HepG2 (cell line): ENCODE results near the gene CAPG. TPM values are rescaled to one million over a fixed set of nuclear protein-coding genes. Genes with fewer than 3 reads are reported as not detected.
A peak's percentile ranks its signal among the peaks of the same experiment; 100 is the strongest.

Source experiments
- ARHGAP35 ChIP-seq: sonication (generic); formaldehyde crosslinking; IDR thresholded peaks from 2 replicates; pipeline ENCODE4 v1.9.0; 2022; ENCODE audit warnings: mild to moderate bottlenecking, inconsistent platforms, moderate library complexity, missing genetic modification reagents, borderline replicate concordance
- GZF1 ChIP-seq: sonication (generic); formaldehyde crosslinking; IDR thresholded peaks from 2 replicates; pipeline ENCODE4 v1.5.1; 2020; ENCODE audit warnings: mild to moderate bottlenecking, missing genetic modification reagents
- HIVEP1 ChIP-seq: sonication (generic); formaldehyde crosslinking; IDR thresholded peaks from 2 replicates; pipeline ENCODE4 v1.4.0; 2020; ENCODE audit warnings: mild to moderate bottlenecking, missing genetic modification reagents
- JUND ChIP-seq: sonication (generic); formaldehyde crosslinking; IDR thresholded peaks from 2 replicates; pipeline ENCODE4 v1.8.0; 2022; ENCODE audit warnings: mild to moderate bottlenecking, missing genetic modification reagents
- KLF15 ChIP-seq: sonication (generic); formaldehyde crosslinking; IDR thresholded peaks from 2 replicates; pipeline ENCODE4 v1.8.1; 2023; ENCODE audit warnings: borderline replicate concordance, mild to moderate bottlenecking, inconsistent platforms, missing genetic modification reagents, mixed read lengths
- NR3C1 ChIP-seq: sonication (generic); formaldehyde crosslinking; IDR thresholded peaks from 2 replicates; pipeline ENCODE4 v1.4.0; 2020; ENCODE audit warnings: missing genetic modification reagents
- PATZ1 ChIP-seq: sonication (generic); formaldehyde crosslinking; IDR thresholded peaks from 2 replicates; pipeline ENCODE4 v1.4.0; 2020; ENCODE audit warnings: missing genetic modification reagents
- RORA ChIP-seq: sonication (generic); formaldehyde crosslinking; IDR thresholded peaks from 2 replicates; pipeline ENCODE4 v1.5.0; 2020; ENCODE audit warnings: mild to moderate bottlenecking, missing genetic modification reagents, moderate library complexity
- SMC3 ChIP-seq: IDR thresholded peaks from 2 replicates; pipeline ENCODE4 v1.6.1; 2011; ENCODE audit warnings: low read length, improper control_type of control experiment
- SNRNP70 ChIP-seq: fragments of 200-400 bp; formaldehyde crosslinking; IDR thresholded peaks from 2 replicates; pipeline ENCODE4 v1.6.1; 2017; ENCODE audit warnings: mild to moderate bottlenecking, low read depth, low read length, moderate library complexity
- YY1 ChIP-seq: IDR thresholded peaks from 2 replicates; pipeline ENCODE4 v1.6.1; 2011; ENCODE audit warnings: low read length, low read depth, moderate library complexity, mild to moderate bottlenecking; ENCODE audit not compliant: insufficient read depth, insufficient replicate concordance
- ZFAT ChIP-seq: sonication (generic); formaldehyde crosslinking; conservative IDR thresholded peaks from 2 replicates; pipeline ENCODE4 v1.8.1; 2023; ENCODE audit warnings: missing genetic modification reagents, inconsistent platforms
- ZNF224 ChIP-seq: sonication (generic); formaldehyde crosslinking; IDR thresholded peaks from 2 replicates; pipeline ENCODE4 v1.5.0; 2020; ENCODE audit warnings: mild to moderate bottlenecking, missing genetic modification reagents
- ZNF256 ChIP-seq: sonication (generic); formaldehyde crosslinking; conservative IDR thresholded peaks from 2 replicates; pipeline ENCODE4 v1.4.0; 2020; ENCODE audit warnings: missing genetic modification reagents
- ZNF512 ChIP-seq: sonication (generic); formaldehyde crosslinking; IDR thresholded peaks from 2 replicates; pipeline ENCODE4 v1.4.0; 2020; ENCODE audit warnings: mild to moderate bottlenecking, missing genetic modification reagents
- ZNF629 ChIP-seq: sonication (generic); formaldehyde crosslinking; conservative IDR thresholded peaks from 2 replicates; pipeline ENCODE4 v1.5.0; 2020; ENCODE audit warnings: missing genetic modification reagents
- polyA plus RNA-seq, 8 experiments: library from polyadenylated mRNA; depleted of rRNA in 3 of 8; stranded (reverse) in 7 of 8; unstranded in 1 of 8; fragments of >200 nt; fragmentation: Illumina TruSeq in 4 of 8; extraction: Trizol in 4 of 8; gene quantifications; 2 replicates each; pipeline versions ENCODE4 v1.2.1 to v1.2.3, GENCODE V29; 2011 to 2016; ENCODE audit warnings: low read depth in 4 of 8, missing spikeins in 1 of 8, mixed read lengths in 1 of 8; ENCODE audit not compliant: insufficient read depth in 1 of 8
- total RNA-seq, 5 experiments: library from RNA; depleted of rRNA; stranded (reverse); fragments of >200 nt; fragmentation: Illumina TruSeq; extraction: Trizol; gene quantifications; 2 replicates each; pipeline ENCODE4 v1.2.3, GENCODE V29; 2016; ENCODE audit warnings: low read depth in 1 of 5
- TF ChIP-seq, protein P1 (sequence below): sonication (generic); formaldehyde crosslinking; IDR thresholded peaks from 2 replicates; pipeline ENCODE4 v1.4.0; 2020; ENCODE audit warnings: mild to moderate bottlenecking, low read depth, missing genetic modification reagents
- TF ChIP-seq, protein P2 (sequence below): sonication (generic); formaldehyde crosslinking; IDR thresholded peaks from 2 replicates; pipeline ENCODE4 v1.4.0; 2020; ENCODE audit warnings: missing genetic modification reagents
- TF ChIP-seq, protein P3 (sequence below): sonication (generic); formaldehyde crosslinking; IDR thresholded peaks from 2 replicates; pipeline ENCODE4 v1.8.0; 2022; ENCODE audit warnings: mild to moderate bottlenecking, missing genetic modification reagents; ENCODE audit not compliant: insufficient replicate concordance

Gene CAPG
- total and polyA plus RNA-seq, 2 of the 13 experiments (the other 11 are each of a cell fraction or from before 2014, with no cell fraction given), result 12.7 to 18.2 TPM

GRCh38 chr2:85419009-85419675 lies 9.0 kb upstream of the CAPG start (continued):
- TF ChIP-seq ZNF512, result no peak
- TF ChIP-seq, protein P1, sequence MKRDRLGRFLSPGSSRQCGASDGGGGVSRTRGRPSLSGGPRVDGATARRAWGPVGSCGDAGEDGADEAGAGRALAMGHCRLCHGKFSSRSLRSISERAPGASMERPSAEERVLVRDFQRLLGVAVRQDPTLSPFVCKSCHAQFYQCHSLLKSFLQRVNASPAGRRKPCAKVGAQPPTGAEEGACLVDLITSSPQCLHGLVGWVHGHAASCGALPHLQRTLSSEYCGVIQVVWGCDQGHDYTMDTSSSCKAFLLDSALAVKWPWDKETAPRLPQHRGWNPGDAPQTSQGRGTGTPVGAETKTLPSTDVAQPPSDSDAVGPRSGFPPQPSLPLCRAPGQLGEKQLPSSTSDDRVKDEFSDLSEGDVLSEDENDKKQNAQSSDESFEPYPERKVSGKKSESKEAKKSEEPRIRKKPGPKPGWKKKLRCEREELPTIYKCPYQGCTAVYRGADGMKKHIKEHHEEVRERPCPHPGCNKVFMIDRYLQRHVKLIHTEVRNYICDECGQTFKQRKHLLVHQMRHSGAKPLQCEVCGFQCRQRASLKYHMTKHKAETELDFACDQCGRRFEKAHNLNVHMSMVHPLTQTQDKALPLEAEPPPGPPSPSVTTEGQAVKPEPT (CRISPR knock-in tag), result 0 out of 2 replicates have a peak, but pooled peaks have one; percentile 44
- TF ChIP-seq ZFAT (CRISPR knock-in tag), result no peak
- no peak for TF ChIP-seq SMC3
- TF ChIP-seq SNRNP70, result no peak
- TF ChIP-seq, protein P2, sequence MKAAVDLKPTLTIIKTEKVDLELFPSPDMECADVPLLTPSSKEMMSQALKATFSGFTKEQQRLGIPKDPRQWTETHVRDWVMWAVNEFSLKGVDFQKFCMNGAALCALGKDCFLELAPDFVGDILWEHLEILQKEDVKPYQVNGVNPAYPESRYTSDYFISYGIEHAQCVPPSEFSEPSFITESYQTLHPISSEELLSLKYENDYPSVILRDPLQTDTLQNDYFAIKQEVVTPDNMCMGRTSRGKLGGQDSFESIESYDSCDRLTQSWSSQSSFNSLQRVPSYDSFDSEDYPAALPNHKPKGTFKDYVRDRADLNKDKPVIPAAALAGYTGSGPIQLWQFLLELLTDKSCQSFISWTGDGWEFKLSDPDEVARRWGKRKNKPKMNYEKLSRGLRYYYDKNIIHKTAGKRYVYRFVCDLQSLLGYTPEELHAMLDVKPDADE (CRISPR knock-in tag), result no peak
- TF ChIP-seq GZF1, result no peak; the same call in 1 of the 2 replicates
- peak; percentile 59 for TF ChIP-seq ZNF629 (CRISPR knock-in tag)
- no peak; the same call in 1 of the 2 replicates for TF ChIP-seq KLF15 (CRISPR knock-in tag)
- 0 out of 2 replicates have a peak, but pooled peaks have one; percentile 33 for TF ChIP-seq ZNF256
- TF ChIP-seq, protein P3, sequence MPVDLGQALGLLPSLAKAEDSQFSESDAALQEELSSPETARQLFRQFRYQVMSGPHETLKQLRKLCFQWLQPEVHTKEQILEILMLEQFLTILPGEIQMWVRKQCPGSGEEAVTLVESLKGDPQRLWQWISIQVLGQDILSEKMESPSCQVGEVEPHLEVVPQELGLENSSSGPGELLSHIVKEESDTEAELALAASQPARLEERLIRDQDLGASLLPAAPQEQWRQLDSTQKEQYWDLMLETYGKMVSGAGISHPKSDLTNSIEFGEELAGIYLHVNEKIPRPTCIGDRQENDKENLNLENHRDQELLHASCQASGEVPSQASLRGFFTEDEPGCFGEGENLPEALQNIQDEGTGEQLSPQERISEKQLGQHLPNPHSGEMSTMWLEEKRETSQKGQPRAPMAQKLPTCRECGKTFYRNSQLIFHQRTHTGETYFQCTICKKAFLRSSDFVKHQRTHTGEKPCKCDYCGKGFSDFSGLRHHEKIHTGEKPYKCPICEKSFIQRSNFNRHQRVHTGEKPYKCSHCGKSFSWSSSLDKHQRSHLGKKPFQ (CRISPR knock-in tag), result no peak
- TF ChIP-seq RORA (CRISPR knock-in tag), result no peak
- no peak for TF ChIP-seq PATZ1
- no peak for TF ChIP-seq ARHGAP35 (CRISPR knock-in tag)
- no peak for TF ChIP-seq NR3C1 (CRISPR knock-in tag)
- no peak for TF ChIP-seq YY1
- TF ChIP-seq HIVEP1 (CRISPR knock-in tag), result no peak
- no peak for TF ChIP-seq ZNF224
- no peak for TF ChIP-seq JUND (CRISPR knock-in tag)
